NK-92 (cell line): ENCODE results near the gene SCYGR5.
"Not testable (repeated sequence)": the region's sequence is repeated elsewhere in the genome, so short reads cannot be mapped to it uniquely, and the experiment has no call there.

Experiments
- DNase-seq: peaks from one replicate; lab custom pipeline; 2025; ENCODE audit not compliant: unreplicated experiment; lab: John Stamatoyannopoulos, UW

SCYGR5 gene, protein sequence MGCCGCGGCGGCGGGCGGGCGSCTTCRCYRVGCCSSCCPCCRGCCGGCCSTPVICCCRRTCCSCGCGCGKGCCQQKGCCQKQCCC

DNA sequence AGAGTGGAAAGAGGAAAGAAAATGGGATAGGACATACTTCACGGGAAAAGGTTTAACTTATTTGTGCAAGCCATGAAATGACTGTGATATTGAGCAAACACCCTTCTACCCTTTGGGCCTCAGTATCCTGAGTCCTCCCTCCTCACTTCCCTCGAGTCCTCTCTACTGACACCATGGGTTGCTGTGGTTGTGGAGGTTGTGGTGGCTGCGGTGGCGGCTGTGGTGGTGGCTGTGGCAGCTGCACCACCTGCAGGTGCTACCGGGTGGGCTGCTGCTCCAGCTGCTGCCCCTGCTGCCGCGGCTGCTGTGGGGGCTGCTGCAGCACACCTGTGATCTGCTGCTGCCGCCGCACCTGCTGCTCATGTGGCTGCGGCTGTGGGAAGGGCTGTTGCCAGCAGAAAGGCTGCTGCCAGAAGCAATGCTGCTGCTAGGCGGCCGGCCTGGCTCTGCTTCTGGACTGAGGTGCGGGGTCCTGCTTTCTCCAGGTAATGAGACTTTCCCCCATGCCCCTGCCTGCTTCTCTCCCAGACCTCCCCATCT, at the start of gene SCYGR5:
Gene SCYGR5 (plus strand): TSS at position 174 of the 540 bp plus-strand sequence. CDS start 0 bp downstream, at position 174.
- not testable (repeated sequence) for DNase-seq

DNA sequence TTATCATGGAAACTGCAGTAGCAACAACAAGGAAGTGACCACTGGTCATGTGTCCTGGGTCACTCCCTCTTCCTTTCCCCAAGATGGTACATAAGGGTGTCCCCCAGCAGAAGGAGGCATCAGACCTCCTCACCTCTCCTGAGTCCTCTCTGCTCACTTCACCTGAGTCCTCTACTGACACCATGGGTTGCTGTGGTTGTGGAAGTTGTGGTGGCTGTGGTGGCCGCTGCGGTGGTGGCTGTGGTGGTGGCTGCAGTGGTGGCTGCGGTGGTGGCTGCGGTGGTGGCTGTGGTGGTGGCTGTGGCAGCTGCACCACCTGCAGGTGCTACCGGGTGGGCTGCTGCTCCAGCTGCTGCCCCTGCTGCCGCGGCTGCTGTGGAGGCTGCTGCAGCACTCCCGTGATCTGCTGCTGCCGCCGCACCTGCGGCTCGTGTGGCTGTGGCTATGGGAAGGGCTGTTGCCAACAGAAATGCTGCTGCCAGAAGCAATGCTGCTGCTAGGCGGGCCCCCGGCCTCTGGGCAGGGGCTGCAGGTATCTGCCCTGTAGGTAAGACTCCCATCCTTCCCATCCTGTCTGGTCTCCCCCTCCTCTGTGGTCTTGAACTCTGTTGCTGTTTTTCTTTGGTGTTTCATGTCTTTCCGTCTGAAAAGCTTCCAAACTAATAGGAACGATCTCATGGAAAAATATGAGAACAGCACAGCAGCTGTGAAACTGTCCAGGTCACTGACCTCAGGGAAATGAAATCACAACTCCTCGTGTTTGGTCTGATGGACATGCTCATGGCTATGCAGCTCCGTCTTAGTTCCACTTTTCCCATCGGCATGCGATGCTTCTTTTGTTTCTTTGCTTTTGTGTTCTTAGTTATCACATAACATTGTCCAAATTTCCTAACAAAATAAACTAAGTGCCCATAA, 49.0 kb upstream of the SCYGR5 start, which contains the start of gene SCYGR4:
Gene SCYGR4 (plus strand): TSS at position 183 of the 915 bp plus-strand sequence. CDS start 0 bp downstream, at position 183.
- DNase-seq = no peak

- no peak for DNase-seq
Observed at GRCh38 chr2:227623226-227623625, 43.4 kb upstream of the SCYGR5 start.

DNA sequence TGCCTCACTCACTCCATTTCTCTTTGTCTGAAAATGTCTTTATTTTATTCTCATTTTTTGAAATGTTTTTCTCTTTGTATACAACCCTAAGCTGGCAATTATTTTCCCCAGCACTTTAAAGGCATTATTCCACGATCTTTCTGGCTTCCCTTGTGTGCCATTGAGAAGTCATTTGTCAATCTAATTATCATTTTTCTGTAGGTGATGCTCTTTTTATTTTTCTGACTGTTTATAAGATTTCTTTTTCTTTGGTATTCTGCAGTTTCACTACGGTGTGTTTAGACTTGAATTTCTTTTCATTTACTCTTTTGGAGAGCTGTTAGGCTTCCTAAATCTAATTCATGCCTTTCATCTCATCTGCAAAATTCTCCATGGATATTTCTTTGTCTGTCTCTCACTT, 41.2 kb upstream of the SCYGR5 start:
- DNase-seq = no peak

GRCh38 chr2:227626580-227627151, 39.9 kb upstream of the SCYGR5 start:
- DNase-seq = no peak

GRCh38 chr2:227627769-227628168, 38.8 kb upstream of the SCYGR5 start:
- no peak for DNase-seq

GRCh38 chr2:227629435-227629834, 37.2 kb upstream of the SCYGR5 start:
- no peak for DNase-seq

DNA sequence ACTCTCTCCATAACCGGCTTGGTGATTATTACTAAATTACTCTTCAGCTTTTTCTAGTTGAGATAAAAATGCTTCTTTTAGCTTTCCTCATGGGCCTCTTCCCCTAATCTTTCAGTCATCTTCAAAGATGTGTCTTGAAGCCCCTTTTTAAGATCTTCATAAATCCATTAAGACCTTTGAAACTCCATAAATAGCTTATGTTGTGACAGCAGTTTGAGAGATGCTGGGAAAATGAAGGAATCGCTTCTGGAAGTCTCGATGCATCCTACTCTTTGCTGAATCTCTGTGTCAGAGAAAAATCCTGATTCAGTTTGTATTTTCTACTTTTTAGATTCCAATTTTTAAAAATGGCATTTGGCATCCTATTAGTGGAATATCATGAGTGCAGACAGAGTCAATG, 36.3 kb upstream of the SCYGR5 start:
- no peak for DNase-seq

GRCh38 chr2:227632827-227633226, 33.8 kb upstream of the SCYGR5 start:
- no peak for DNase-seq

- DNase-seq = no peak
Observed at GRCh38 chr2:227634201-227634600, 32.4 kb upstream of the SCYGR5 start.

DNA sequence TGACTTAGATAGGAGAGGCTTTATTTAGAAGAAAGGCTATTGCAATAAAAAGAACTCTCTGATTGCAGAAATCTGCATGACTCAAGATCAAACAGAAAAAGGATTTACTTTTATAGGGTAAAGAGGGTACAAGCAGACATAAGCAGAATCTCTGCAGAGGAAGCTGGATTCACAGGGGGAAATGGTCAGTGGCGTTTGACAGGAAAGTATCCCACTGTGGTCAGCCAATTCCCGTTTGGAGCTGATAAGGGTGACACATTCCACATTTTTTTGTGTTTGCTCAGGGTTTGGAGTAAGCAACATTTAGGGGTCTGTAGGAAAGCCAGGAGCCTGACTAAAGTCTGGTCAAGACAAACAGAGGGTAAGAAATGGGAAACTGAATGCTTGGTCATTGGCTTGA, 23.9 kb upstream of the SCYGR5 start:
- DNase-seq = no peak

GRCh38 chr2:227643990-227644551, 22.5 kb upstream of the SCYGR5 start:
- DNase-seq = no peak

DNA sequence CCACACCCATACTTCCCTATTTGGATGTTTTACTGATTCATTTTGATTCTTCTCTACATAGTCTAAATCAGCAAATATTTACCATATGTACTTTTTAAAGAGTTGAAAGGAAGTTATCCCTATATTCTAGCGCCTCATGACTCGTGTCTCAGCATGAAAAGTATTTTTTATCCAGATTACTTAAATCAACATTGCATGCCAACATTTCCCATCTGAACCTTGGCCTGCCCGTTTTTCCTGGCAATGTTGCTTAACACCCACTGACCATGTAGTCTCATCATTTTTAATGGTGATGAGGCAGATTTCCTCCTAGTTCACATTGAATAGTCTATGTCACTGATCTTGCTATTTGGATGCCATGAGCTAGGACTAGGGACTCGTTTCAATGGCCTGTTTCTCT, 13.2 kb upstream of the SCYGR5 start:
- no peak for DNase-seq

- no peak for DNase-seq
Observed at GRCh38 chr2:227654426-227654825, 12.2 kb upstream of the SCYGR5 start.

DNA sequence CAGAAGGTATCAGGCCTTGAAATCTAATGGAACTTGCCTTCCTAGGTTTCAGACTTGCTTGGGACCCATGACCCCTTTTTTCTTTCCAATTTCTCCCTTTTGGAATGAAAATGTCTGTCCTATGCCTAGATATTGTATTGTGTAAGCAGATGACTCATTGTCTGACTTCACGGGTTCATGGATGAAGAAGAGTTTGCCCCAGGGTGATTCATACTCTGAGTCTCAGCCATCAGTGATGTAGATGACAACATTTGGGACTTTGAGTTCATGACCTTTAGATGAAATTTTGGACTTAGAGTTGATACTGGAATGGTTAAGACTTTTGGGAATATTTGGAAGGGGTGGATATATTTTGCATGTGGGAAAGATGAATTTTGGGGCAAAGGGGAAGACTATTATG, 11.2 kb upstream of the SCYGR5 start:
- DNase-seq = no peak

- no peak for DNase-seq
Observed at GRCh38 chr2:227657199-227657845, 9.3 kb upstream of the SCYGR5 start.

GRCh38 chr2:227661025-227661649, 5.5 kb upstream of the SCYGR5 start:
- DNase-seq = no peak

GRCh38 chr2:227661827-227662226, 4.8 kb upstream of the SCYGR5 start:
- DNase-seq = no peak

GRCh38 chr2:227665189-227665940, 1.2 kb upstream of the SCYGR5 start:
- DNase-seq = no peak
